HEK293 (cell line): ENCODE measurements around the gene LRRC4C.

Experiments used
- CTCF ChIP-seq: fragments of 450-650 bp; formaldehyde crosslinking; IDR thresholded peaks from 2 replicates; pipeline ENCODE4 v1.5.1; 2016; ENCODE audit warnings: missing biosample characterization, missing genetic modification characterization
- TCF7L2 ChIP-seq: IDR thresholded peaks from 2 replicates; pipeline ENCODE4 v1.6.1; 2011; ENCODE audit warnings: low read depth, mild to moderate bottlenecking, inconsistent platforms, low read length, moderate library complexity, borderline replicate concordance
- ZNF121 ChIP-seq: fragments of 450-650 bp; formaldehyde crosslinking; IDR thresholded peaks from 2 replicates; pipeline ENCODE4 v1.5.1; 2016; ENCODE audit warnings: missing biosample characterization, missing genetic modification characterization

DNA sequence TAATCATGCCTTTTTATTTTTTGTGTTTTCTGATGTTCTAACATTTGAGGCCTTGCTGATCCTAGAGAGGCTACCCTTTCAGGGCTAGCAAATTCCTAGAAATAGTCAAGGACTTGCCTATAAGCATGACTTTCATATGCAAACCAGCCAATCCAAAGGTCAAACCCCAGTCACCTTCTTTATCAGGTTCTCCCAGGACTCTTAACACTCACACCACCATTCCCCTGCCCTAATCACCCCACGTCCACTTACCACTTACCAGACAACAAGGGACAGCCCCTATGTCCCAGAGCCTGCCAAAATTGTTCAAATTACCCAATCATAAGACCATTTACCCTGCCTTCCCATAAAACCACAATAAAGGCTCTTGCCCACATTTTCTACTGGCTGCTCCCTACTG, 1339.8 kb downstream of the LRRC4C start:
- TF ChIP-seq CTCF (tag by site-specific recombination) = no peak
- no peak for TF ChIP-seq TCF7L2
- TF ChIP-seq ZNF121 (tag by site-specific recombination) = no peak
